ENCODE results near the gene PAFAH1B1. TPM values are rescaled to one million over a fixed set of nuclear protein-coding genes. Genes with fewer than 3 reads are reported as not detected.

Gene PAFAH1B1
- total RNA-seq, 1 experiment from 2014 or later, result 210 TPM

DNA sequence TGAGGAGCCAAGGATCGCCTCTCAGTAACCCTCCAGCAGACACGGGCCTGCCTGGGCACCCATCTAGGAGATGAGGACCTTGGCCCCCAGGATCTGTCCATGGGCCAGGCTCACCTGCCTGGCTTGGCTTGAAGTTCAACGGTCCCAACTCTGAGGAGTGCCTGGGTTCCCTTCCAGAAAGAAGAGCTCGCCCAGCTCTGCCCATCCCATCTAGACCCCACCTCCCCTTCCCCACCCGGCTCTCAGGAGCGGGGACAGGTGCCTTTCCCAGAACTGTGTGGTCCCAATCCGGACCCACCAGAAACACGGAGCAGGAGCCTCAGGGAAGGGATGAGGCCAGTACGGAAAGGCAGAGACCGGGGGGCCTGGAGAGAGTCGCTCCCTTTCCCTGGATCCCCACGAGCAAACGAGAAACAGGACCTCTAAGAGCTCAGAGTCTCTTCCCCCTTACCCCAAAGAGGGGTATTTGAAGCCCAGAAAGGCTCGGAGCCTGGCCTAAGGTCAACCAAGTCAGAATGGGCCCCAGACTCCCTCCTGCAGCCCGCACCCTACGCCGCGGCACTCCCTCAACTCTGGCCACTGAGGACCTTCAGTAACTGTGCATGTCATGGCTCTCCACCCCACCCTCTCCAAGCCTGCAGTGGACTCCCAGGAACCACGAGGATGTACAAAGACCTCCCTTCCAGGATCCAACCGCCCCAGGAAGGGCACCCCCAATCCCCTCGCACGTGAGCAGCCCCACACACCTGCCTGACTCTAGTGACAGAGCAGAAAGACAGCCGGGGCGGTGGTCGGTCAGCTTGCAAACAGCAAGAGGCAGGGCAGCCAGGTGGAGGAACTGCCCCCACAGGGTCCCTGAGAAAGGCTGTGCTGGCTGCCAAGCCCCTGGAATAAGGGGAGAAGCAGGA is 112.7 kb downstream of the PAFAH1B1 start:
- Histone ChIP-seq H3K4me3 (ENCODE audit: low read depth, low read length, poor library complexity, severe bottlenecking) (no peak overlapping the region), H3K9me3 (ENCODE audit: low read depth, low read length, poor library complexity, severe bottlenecking) (no peaks in the 10 kb centered on the region), H3K27me3 (replicated peaks; ENCODE audit: insufficient read depth, low read depth, low read length, poor library complexity) (no peaks in the 10 kb centered on the region), H3K27ac (ENCODE audit: low read depth, low read length, poor library complexity, severe bottlenecking) (no peak overlapping the region), H3K4me1 (ENCODE audit: insufficient read depth, low read length, poor library complexity, severe bottlenecking) (peaks cover 24% of the 10 kb centered on the region), H3K36me3 (ENCODE audit: insufficient read depth, low read length, poor library complexity, severe bottlenecking) (peaks cover 29% of the 10 kb centered on the region)
- ChIA-PET POLR2A (ENCODE audit: low non-redundant PET) (no interaction called here), CTCF (interaction anchor here (0.7 kb wide), 1 partner anchor 588 kb away, joined by 3 read pairs; no protein-coding TSS in a partner anchor)
- no TSS peak for BruUV-seq (replicated peaks)
- TF ChIP-seq EZH2 (IDR thresholded peaks at IDR 0.05; ENCODE audit: borderline replicate concordance, low read depth, low read length, poor library complexity, severe bottlenecking), result no peak
- TF ChIP-seq, protein P1, sequence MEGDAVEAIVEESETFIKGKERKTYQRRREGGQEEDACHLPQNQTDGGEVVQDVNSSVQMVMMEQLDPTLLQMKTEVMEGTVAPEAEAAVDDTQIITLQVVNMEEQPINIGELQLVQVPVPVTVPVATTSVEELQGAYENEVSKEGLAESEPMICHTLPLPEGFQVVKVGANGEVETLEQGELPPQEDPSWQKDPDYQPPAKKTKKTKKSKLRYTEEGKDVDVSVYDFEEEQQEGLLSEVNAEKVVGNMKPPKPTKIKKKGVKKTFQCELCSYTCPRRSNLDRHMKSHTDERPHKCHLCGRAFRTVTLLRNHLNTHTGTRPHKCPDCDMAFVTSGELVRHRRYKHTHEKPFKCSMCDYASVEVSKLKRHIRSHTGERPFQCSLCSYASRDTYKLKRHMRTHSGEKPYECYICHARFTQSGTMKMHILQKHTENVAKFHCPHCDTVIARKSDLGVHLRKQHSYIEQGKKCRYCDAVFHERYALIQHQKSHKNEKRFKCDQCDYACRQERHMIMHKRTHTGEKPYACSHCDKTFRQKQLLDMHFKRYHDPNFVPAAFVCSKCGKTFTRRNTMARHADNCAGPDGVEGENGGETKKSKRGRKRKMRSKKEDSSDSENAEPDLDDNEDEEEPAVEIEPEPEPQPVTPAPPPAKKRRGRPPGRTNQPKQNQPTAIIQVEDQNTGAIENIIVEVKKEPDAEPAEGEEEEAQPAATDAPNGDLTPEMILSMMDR (conservative IDR thresholded peaks at IDR 0.05; ENCODE audit: low read depth, low read length), result no peak
- intact Hi-C loops (cut with micrococcal nuclease; ENCODE audit: unreplicated experiment), result no loop called here
- DNase-seq (ENCODE audit: low spot score), result no peak

DNA sequence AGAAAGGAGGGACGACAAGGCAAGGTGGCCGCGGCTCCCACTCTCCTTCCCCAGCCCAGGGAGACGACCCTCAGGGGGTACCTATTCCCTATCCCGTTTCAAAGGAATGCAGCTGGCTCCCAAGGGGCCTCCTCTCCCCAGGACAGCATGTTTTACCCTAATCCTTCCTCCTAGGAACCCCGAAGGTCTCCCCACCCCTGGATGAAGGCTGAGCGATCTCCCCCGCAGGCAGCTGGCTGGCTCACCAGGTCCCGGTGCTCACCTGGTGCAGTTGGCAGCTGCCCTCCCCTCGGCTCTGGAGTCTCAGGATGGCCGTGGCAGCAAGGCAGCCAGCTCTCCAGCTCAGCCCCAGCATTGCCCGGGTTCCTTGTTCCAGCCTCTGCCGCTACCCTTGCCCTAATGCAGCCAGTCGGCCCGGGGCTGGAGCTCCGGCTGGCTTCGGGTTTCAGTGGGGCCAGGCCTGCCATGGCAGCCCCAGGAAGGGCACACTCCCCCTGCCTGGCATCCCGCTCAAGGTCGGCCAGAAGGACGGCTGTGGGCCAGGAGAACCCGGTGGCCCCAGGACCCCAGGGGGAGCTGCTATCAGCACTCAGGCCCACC is 113.6 kb downstream of the PAFAH1B1 start:
- no peaks in the 10 kb centered on the region for H3K27me3 ChIP-seq (replicated peaks; ENCODE audit: insufficient read depth, low read depth, low read length, poor library complexity)
- peaks cover 26% of the 10 kb centered on the region for H3K4me1 ChIP-seq (ENCODE audit: insufficient read depth, low read length, poor library complexity, severe bottlenecking)
- POLR2A ChIA-PET (ENCODE audit: low non-redundant PET), result no interaction called here
- intact Hi-C loops (cut with micrococcal nuclease; ENCODE audit: unreplicated experiment), result no loop called here
- TF ChIP-seq, protein P1 (conservative IDR thresholded peaks at IDR 0.05; ENCODE audit: low read depth, low read length), result no peak
- TF ChIP-seq EZH2 (IDR thresholded peaks at IDR 0.05; ENCODE audit: borderline replicate concordance, low read depth, low read length, poor library complexity, severe bottlenecking), result no peak
- H3K27ac ChIP-seq (ENCODE audit: low read depth, low read length, poor library complexity, severe bottlenecking), result peak overlapping the region; percentile 61
- no TSS peak for BruUV-seq (replicated peaks)
- H3K4me3 ChIP-seq (ENCODE audit: low read depth, low read length, poor library complexity, severe bottlenecking), result no peak overlapping the region
- DNase-seq (ENCODE audit: low spot score), result no peak
- H3K36me3 ChIP-seq (ENCODE audit: insufficient read depth, low read length, poor library complexity, severe bottlenecking), result peaks cover 20% of the 10 kb centered on the region
- no peaks in the 10 kb centered on the region for H3K9me3 ChIP-seq (ENCODE audit: low read depth, low read length, poor library complexity, severe bottlenecking)
- CTCF ChIA-PET, result interaction anchor here (0.7 kb wide), 1 partner anchor 589 kb away, joined by 3 read pairs; no protein-coding TSS in a partner anchor

DNA sequence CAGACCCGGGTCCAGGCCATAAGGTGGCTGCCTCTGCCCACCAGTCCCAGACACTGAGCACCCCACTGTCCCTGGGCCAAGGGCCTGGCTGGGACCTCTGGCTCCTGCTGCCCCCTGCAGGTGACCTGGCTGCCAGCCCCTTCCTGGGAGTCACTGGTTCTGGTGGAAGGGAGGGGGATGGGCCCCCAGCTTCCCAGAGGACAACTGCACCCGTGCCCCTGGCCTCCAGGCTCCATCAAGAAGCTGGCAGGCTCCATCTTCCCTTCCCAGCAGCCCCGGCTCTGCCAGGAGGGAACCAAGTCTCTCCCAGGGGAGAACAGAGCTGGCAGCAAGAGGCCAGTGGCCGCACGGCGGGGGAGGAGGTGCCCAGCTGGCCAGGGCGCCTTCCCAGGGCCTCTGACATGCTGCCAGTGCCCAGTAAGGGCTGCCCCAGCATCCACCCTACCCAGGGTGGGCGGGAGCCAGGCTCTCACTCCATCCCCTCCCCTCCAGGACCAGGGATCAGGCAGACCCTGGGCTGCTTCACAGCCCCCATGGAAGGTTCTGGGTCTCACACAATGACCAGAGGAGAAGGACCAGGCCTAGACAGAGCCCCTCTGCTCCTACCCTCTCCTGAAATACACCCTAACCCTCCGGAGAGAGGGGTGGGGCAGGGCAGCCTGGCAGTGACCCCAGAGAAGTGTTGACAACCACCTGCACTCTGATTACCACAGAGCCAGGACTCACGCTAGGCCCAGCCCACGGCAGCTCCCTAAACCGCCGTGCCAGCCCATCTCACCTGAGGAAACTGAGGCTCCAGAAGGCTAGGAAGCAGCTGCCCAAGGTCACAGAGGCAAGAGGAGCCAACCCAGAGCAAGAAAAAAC is 114.5 kb downstream of the PAFAH1B1 start:
- POLR2A ChIA-PET (ENCODE audit: low non-redundant PET), result no interaction called here
- Histone ChIP-seq H3K9me3 (ENCODE audit: low read depth, low read length, poor library complexity, severe bottlenecking) (no peaks in the 10 kb centered on the region), H3K36me3 (ENCODE audit: insufficient read depth, low read length, poor library complexity, severe bottlenecking) (peaks cover 12% of the 10 kb centered on the region), H3K4me3 (ENCODE audit: low read depth, low read length, poor library complexity, severe bottlenecking) (no peak overlapping the region), H3K27me3 (replicated peaks; ENCODE audit: insufficient read depth, low read depth, low read length, poor library complexity) (no peaks in the 10 kb centered on the region), H3K27ac (ENCODE audit: low read depth, low read length, poor library complexity, severe bottlenecking) (peak overlapping the region; percentile 61), H3K4me1 (ENCODE audit: insufficient read depth, low read length, poor library complexity, severe bottlenecking) (peaks cover 34% of the 10 kb centered on the region)
- no TSS peak for BruUV-seq (replicated peaks)
- TF ChIP-seq EZH2 (IDR thresholded peaks at IDR 0.05; ENCODE audit: borderline replicate concordance, low read depth, low read length, poor library complexity, severe bottlenecking), result no peak
- TF ChIP-seq, protein P1 (conservative IDR thresholded peaks at IDR 0.05; ENCODE audit: low read depth, low read length), result peak; percentile 39
- no peak for DNase-seq (ENCODE audit: low spot score)
- intact Hi-C loops (cut with micrococcal nuclease; ENCODE audit: unreplicated experiment), result no loop called here
- CTCF ChIA-PET, result no interaction called here

All from A673 (cell line).